Keratinocyte (primary cell): ENCODE data around the gene TREML1. TPM values are rescaled to one million over a fixed set of nuclear protein-coding genes. Genes with fewer than 3 reads are reported as not detected.

ENCODE experiments used
- DNase-seq: peaks from one replicate; pipeline ENCODE4 v3.0.0-alpha.2; 2011; ENCODE audit warnings: low read depth, missing footprints, low spot score
- FAIRE-seq: peaks from 2 replicates; lab custom pipeline; 2011; peaks lifted over from hg19 to GRCh38; lab: Jason Lieb, UNC
- H2AFZ ChIP-seq: 2 replicates; pipeline ENCODE4 v1.6.0; 2012; ENCODE audit warnings: low read length, control low read depth, inconsistent platforms; ENCODE audit not compliant: control insufficient read depth
- H3K27ac ChIP-seq: 2 replicates; pipeline ENCODE4 v1.5.1; 2011; ENCODE audit warnings: low read length; ENCODE audit not compliant: control insufficient read depth, insufficient read depth
- H3K27me3 ChIP-seq: 3 replicates; pipeline ENCODE4 v1.6.0; 2011; ENCODE audit warnings: low read length; ENCODE audit not compliant: control insufficient read depth, insufficient read depth; ENCODE audit errors: extremely low read depth
- H3K36me3 ChIP-seq, 2 experiments: 2 replicates in 1 of 2; 3 replicates in 1 of 2; pipeline ENCODE4 v1.5.1; 2011; ENCODE audit warnings: low read length in 2 of 2, mild to moderate bottlenecking in 1 of 2; ENCODE audit not compliant: control insufficient read depth in 2 of 2, insufficient read depth in 2 of 2; ENCODE audit errors: extremely low read depth in 1 of 2
- H3K4me1 ChIP-seq: 3 replicates; pipeline ENCODE4 v1.5.1; 2011; ENCODE audit warnings: low read length; ENCODE audit not compliant: control insufficient read depth, insufficient read depth; ENCODE audit errors: extremely low read depth
- H3K4me2 ChIP-seq: 3 replicates; pipeline ENCODE4 v1.6.0; 2011; ENCODE audit warnings: low read depth, low read length; ENCODE audit not compliant: control insufficient read depth, insufficient read depth; ENCODE audit errors: extremely low read depth
- H3K4me3 ChIP-seq, 3 experiments: fragments of 200-600 bp in 1 of 3; sonication (generic) in 1 of 3; 2 replicates in 2 of 3; 3 replicates in 1 of 3; pipeline ENCODE4 v1.5.1; 2011 to 2016; ENCODE audit warnings: low read length in 3 of 3, mild to moderate bottlenecking in 3 of 3, control low read depth in 2 of 3, inconsistent platforms in 1 of 3, low read depth in 1 of 3, mixed read lengths in 1 of 3, mixed run types in 1 of 3, moderate library complexity in 1 of 3; ENCODE audit not compliant: control insufficient read depth in 2 of 3, insufficient read depth in 2 of 3; ENCODE audit errors: extremely low read depth in 1 of 3
- H3K79me2 ChIP-seq: 2 replicates; pipeline ENCODE4 v1.6.0; 2012; ENCODE audit warnings: low read length; ENCODE audit not compliant: control insufficient read depth, insufficient read depth
- H3K9ac ChIP-seq: 3 replicates; pipeline ENCODE4 v1.6.0; 2011; ENCODE audit warnings: low read length; ENCODE audit not compliant: control insufficient read depth, insufficient read depth; ENCODE audit errors: extremely low read depth
- H3K9me1 ChIP-seq: 3 replicates; pipeline ENCODE4 v1.6.0; 2011; ENCODE audit warnings: low read length; ENCODE audit not compliant: control insufficient read depth, insufficient read depth; ENCODE audit errors: extremely low read depth
- H3K9me3 ChIP-seq: 2 replicates; pipeline ENCODE4 v1.5.1; 2012; ENCODE audit warnings: low read depth, low read length; ENCODE audit not compliant: control insufficient read depth
- H4K20me1 ChIP-seq: 3 replicates; pipeline ENCODE4 v1.6.0; 2011; ENCODE audit warnings: low read length; ENCODE audit not compliant: control insufficient read depth, insufficient read depth; ENCODE audit errors: extremely low read depth
- EZH2 ChIP-seq: IDR thresholded peaks from one replicate; pipeline ENCODE4 v1.6.1; 2012; ENCODE audit warnings: inconsistent platforms, mild to moderate bottlenecking, low read length, moderate library complexity
- dilution Hi-C: fragments of 300-500 bp; cut with MboI; formaldehyde crosslinking; loops from one replicate; pipeline ENCODE4 v1.7.0; 2020; ENCODE audit warnings: low sequenced_read_pairs; ENCODE audit not compliant: extremely low pct_ligation_motif_present
- polyA plus RNA-seq, 5 experiments: library from polyadenylated mRNA; depleted of rRNA in 3 of 5; stranded (reverse) in 3 of 5; stranded (forward) in 1 of 5; unstranded in 1 of 5; fragments of >200 nt; gene quantifications; 1 replicate in 1 of 5; 2 replicates in 3 of 5; 3 replicates in 1 of 5; pipeline versions ENCODE4 v1.2.1 to v1.2.3, GENCODE V29; 2011 to 2012; ENCODE audit warnings: missing spikeins in 2 of 5, low read depth in 1 of 5, low replicate concordance in 1 of 5
- TF ChIP-seq, protein P1 (sequence below), 3 experiments: IDR thresholded peaks in 1 of 3; conservative IDR thresholded peaks in 1 of 3; optimal IDR thresholded peaks in 1 of 3; 2 replicates in 2 of 3; 3 replicates in 1 of 3; pipeline versions ENCODE3 to v1.5.1; 2011; ENCODE audit warnings: low read length in 3 of 3, mild to moderate bottlenecking in 3 of 3, moderate library complexity in 2 of 3, control low read depth in 1 of 3, inconsistent platforms in 1 of 3; ENCODE audit not compliant: insufficient read depth in 2 of 3; ENCODE audit errors: extremely low read depth in 1 of 3

Gene TREML1
- polyA plus RNA-seq, 1 donor (not counting 4 experiments of a cell fraction or from before 2014, with no cell fraction given), result 0.26 TPM

DNA sequence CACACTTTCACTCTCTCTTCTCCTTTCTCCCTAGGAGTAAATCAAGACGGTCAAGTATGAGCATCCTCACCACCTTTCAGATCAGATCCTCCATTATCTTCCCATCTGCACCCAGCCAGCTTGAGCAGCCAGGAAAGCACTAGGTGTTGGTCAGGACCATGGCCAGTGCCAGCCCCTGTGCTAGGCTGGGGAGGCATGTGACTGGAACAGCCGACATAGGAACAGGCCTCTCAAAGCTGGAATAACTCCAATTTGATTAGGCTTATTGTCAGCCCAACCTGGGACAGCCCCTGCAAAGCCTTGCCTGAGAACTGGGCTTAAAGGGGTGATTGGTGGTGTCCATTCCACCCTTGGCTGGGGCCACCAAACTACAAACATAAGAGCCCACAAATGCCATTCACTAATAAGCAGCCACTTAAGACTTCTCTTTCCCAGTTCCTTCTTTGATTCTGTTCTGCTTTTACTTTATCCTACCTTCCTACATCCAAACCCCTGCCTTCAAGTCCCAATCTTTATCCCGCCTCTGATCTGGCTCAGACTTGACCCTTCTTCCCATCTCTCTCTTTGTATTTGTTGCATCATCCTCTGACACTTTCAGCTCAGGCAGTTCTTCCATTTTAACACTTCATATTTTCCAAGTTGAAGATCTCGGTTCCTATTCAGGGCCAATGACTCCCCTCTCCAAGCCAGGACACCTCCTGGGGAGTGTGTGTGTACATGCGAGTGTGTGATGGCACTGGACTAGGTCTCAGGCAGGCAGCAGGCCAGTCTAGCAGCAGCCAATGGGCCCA is 13.2 kb upstream of the TREML1 start:
- Histone ChIP-seq H3K27ac (no peak overlapping the region), H3K9me1 (no peaks in the 10 kb centered on the region), H3K36me3 (no peaks in the 10 kb centered on the region), H3K27me3 (no peaks in the 10 kb centered on the region), H2AFZ (no peak overlapping the region), H3K9ac (no peak overlapping the region), H3K4me1 (no peaks in the 10 kb centered on the region), H3K4me2 (no peak overlapping the region), H3K4me3 (no peak overlapping the region), H3K79me2 (no peaks in the 10 kb centered on the region), H3K9me3 (no peaks in the 10 kb centered on the region), H4K20me1 (no peaks in the 10 kb centered on the region)
- DNase-seq (no peak), FAIRE-seq (peak; percentile 55)
- dilution Hi-C loops, result no loop called here
- TF ChIP-seq EZH2, result no peak
- TF ChIP-seq, protein P1, sequence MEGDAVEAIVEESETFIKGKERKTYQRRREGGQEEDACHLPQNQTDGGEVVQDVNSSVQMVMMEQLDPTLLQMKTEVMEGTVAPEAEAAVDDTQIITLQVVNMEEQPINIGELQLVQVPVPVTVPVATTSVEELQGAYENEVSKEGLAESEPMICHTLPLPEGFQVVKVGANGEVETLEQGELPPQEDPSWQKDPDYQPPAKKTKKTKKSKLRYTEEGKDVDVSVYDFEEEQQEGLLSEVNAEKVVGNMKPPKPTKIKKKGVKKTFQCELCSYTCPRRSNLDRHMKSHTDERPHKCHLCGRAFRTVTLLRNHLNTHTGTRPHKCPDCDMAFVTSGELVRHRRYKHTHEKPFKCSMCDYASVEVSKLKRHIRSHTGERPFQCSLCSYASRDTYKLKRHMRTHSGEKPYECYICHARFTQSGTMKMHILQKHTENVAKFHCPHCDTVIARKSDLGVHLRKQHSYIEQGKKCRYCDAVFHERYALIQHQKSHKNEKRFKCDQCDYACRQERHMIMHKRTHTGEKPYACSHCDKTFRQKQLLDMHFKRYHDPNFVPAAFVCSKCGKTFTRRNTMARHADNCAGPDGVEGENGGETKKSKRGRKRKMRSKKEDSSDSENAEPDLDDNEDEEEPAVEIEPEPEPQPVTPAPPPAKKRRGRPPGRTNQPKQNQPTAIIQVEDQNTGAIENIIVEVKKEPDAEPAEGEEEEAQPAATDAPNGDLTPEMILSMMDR (optimal IDR thresholded peaks at IDR 0.05 in 1 of 3, IDR thresholded peaks at IDR 0.05 in 1 of 3, conservative IDR thresholded peaks at IDR 0.05 in 1 of 3; ENCODE audit: extremely low read depth in 1 of 3, insufficient read depth in 2 of 3, low read length in 3 of 3), result no peak

DNA sequence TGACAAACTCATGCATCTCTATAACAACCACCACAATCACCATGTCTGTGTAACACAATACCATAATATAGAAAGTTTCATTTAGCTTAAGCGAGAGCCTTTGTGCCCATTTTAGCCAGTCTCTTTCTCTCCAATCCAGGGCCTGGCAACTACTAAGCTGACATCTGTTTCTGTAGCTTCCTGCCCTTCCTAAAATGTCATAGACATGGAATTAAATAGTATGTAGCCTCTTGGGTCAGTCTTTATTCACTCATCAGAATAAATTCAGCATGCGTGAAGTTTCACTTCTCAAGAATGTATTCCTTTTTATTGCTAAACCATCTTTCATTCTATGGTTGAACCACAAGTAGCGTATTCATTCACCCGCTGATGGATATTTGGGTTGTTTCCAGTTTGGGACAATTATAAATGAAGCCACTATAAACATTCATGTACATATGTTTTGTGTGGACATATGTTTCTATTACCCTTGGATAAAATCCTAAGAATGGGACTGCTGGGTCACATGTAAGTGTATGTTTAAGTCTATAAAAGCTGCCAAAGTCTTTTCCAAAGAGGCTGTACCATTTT is 10.5 kb upstream of the TREML1 start:
- Histone ChIP-seq H3K9me3 (no peaks in the 10 kb centered on the region), H3K27me3 (no peaks in the 10 kb centered on the region), H3K4me1 (peaks cover 2% of the 10 kb centered on the region), H2AFZ (no peak overlapping the region), H3K79me2 (no peaks in the 10 kb centered on the region), H3K4me2 (no peak overlapping the region), H4K20me1 (no peaks in the 10 kb centered on the region), H3K9me1 (no peaks in the 10 kb centered on the region), H3K9ac (no peak overlapping the region), H3K4me3 (no peak overlapping the region), H3K27ac (no peak overlapping the region), H3K36me3 (no peaks in the 10 kb centered on the region)
- TF ChIP-seq EZH2, result no peak
- TF ChIP-seq, protein P1 (optimal IDR thresholded peaks at IDR 0.05 in 1 of 3, IDR thresholded peaks at IDR 0.05 in 1 of 3, conservative IDR thresholded peaks at IDR 0.05 in 1 of 3; ENCODE audit: extremely low read depth in 1 of 3, insufficient read depth in 2 of 3, low read length in 3 of 3), result no peak
- DNase-seq, result no peak
- no peak for FAIRE-seq
- dilution Hi-C loops, result no loop called here
